B cell (primary cell): ENCODE measurements around the gene RFC1. TPM values are rescaled to one million over a fixed set of nuclear protein-coding genes. Genes with fewer than 3 reads are reported as not detected.
"Not testable (repeated sequence)": the region's sequence is repeated elsewhere in the genome, so short reads cannot be mapped to it uniquely, and the experiment has no call there.

Source experiments
- ATAC-seq: fragments of 200-7000 bp; cut with Tn5 transposase; one replicate; pipeline ENCODE4 v1.10.0; 2021; ENCODE audit warnings: low read depth, mild to moderate bottlenecking, moderate number of reproducible peaks, moderate library complexity
- CTCF ChIA-PET: fragments of 350-600 bp; sonication (Branson Sonifier 250); formaldehyde crosslinking; loops from one replicate; lab custom pipeline; 2021; ENCODE audit warnings: antibody characterized with exemption, inconsistent platforms; lab: Charles Lee
- POLR2A ChIA-PET: fragments of 350-600 bp; sonication (Branson Sonifier 250); formaldehyde crosslinking; loops from one replicate; lab custom pipeline; 2021; ENCODE audit warnings: antibody characterized with exemption; lab: Charles Lee
- DNase-seq: peaks from one replicate; pipeline ENCODE4 v3.0.0; 2013
- H2AFZ ChIP-seq: 2 replicates; pipeline ENCODE4 v1.6.1; 2012; ENCODE audit warnings: mild to moderate bottlenecking, low read depth, low read length; ENCODE audit not compliant: insufficient read depth, poor library complexity, severe bottlenecking
- H3K27ac ChIP-seq, 2 donors: 1 replicate in 1 of 2; 2 replicates in 1 of 2; pipeline ENCODE4 v1.5.1; 2012 to 2013; ENCODE audit warnings: low read length in 2 of 2, mild to moderate bottlenecking in 2 of 2, moderate library complexity in 1 of 2
- H3K27me3 ChIP-seq, 4 experiments: fragments of 200-600 bp in 1 of 4; sonication (generic) in 1 of 4; replicated peaks in 1 of 4; 1 replicate in 2 of 4; 2 replicates in 2 of 4; pipeline versions ENCODE4 v1.6.1 to v1.7.0; 2013 to 2016; ENCODE audit warnings: low read length in 3 of 4, mild to moderate bottlenecking in 2 of 4, mixed read lengths in 1 of 4, moderate library complexity in 1 of 4; ENCODE audit not compliant: insufficient read depth in 4 of 4, control insufficient read depth in 3 of 4; ENCODE audit errors: control extremely low read depth in 1 of 4
- H3K36me3 ChIP-seq, 2 experiments: replicated peaks in 1 of 2; 1 replicate in 1 of 2; 2 replicates in 1 of 2; pipeline versions ENCODE4 v1.6.1 to v1.7.1; 2013; ENCODE audit warnings: low read length in 1 of 2; ENCODE audit not compliant: insufficient read depth in 2 of 2, control insufficient read depth in 1 of 2; ENCODE audit errors: control extremely low read depth in 1 of 2, extremely low read depth in 1 of 2
- H3K4me1 ChIP-seq, 2 donors: fragments of 200-600 bp in 1 of 2; sonication (generic) in 1 of 2; 1 replicate in 1 of 2; 2 replicates in 1 of 2; pipeline versions ENCODE4 v1.5.1 to v1.6.1; 2013 to 2017; ENCODE audit warnings: low read length in 2 of 2; ENCODE audit not compliant: control insufficient read depth in 2 of 2, insufficient read depth in 2 of 2
- H3K4me2 ChIP-seq: replicated peaks from 2 replicates; pipeline ENCODE3; 2012; ENCODE audit warnings: mild to moderate bottlenecking, low read depth, low read length; ENCODE audit not compliant: poor library complexity, severe bottlenecking
- H3K4me3 ChIP-seq, 5 experiments: fragments of 200-600 bp in 1 of 5; sonication (generic) in 1 of 5; 1 replicate in 3 of 5; 2 replicates in 2 of 5; pipeline versions ENCODE4 v1.5.1 to v1.7.0; 2011 to 2016; ENCODE audit warnings: low read length in 4 of 5, mild to moderate bottlenecking in 4 of 5, low read depth in 2 of 5, control low read depth in 1 of 5, moderate library complexity in 1 of 5; ENCODE audit not compliant: insufficient read depth in 1 of 5; ENCODE audit errors: control extremely low read depth in 1 of 5, extremely low read depth in 1 of 5
- H3K79me2 ChIP-seq: fragments of 200-600 bp; sonication (generic); one replicate; pipeline ENCODE4 v1.6.0; 2016; ENCODE audit warnings: low read length; ENCODE audit not compliant: control insufficient read depth, insufficient read depth
- H3K9ac ChIP-seq: fragments of 200-600 bp; sonication (generic); 2 replicates; pipeline ENCODE4 v1.6.1; 2017; ENCODE audit warnings: mild to moderate bottlenecking, low read length, moderate library complexity
- H3K9me3 ChIP-seq, 3 donors: one replicate each; pipeline versions ENCODE4 v1.6.1 to v1.7.1; 2013; ENCODE audit warnings: low read length in 2 of 3; ENCODE audit not compliant: control insufficient read depth in 2 of 3, insufficient read depth in 1 of 3; ENCODE audit errors: control extremely low read depth in 1 of 3
- H4K20me1 ChIP-seq: 2 replicates; pipeline ENCODE4 v1.6.0; 2012; ENCODE audit warnings: mild to moderate bottlenecking, low read length; ENCODE audit not compliant: insufficient read depth, control insufficient read depth, poor library complexity, severe bottlenecking
- H3K27ac Mint-ChIP-seq: one replicate; pipeline ENCODE4 v1.8.0; 2021; ENCODE audit warnings: mixed read lengths
- H3K27me3 Mint-ChIP-seq: one replicate; pipeline ENCODE4 v1.8.0; 2021; ENCODE audit warnings: mixed read lengths
- H3K4me1 Mint-ChIP-seq: one replicate; pipeline ENCODE4 v1.8.0; 2021; ENCODE audit warnings: mixed read lengths
- H3K4me3 Mint-ChIP-seq: one replicate; pipeline ENCODE4 v1.8.0; 2021; ENCODE audit warnings: mixed read lengths
- H3K9me3 Mint-ChIP-seq: one replicate; pipeline ENCODE4 v1.8.0; 2022; ENCODE audit warnings: mixed read lengths; ENCODE audit not compliant: insufficient read depth
- CTCF ChIP-seq: fragments of 200-600 bp; IDR thresholded peaks from one replicate; pipeline ENCODE4 v1.8.0; 2022; ENCODE audit warnings: antibody characterized with exemption, mild to moderate bottlenecking
- EZH2 ChIP-seq: IDR thresholded peaks from 2 replicates; pipeline ENCODE4 v1.6.1; 2012; ENCODE audit warnings: borderline replicate concordance, low read depth, mild to moderate bottlenecking, moderate library complexity, low read length; ENCODE audit not compliant: insufficient read depth, poor library complexity, severe bottlenecking
- whole genome bisulfite sequencing: methylation state at CpG from one replicate; pipeline ENCODE4 v1.1.5; 2013; ENCODE audit warnings: missing lambda C conversion rate; ENCODE audit not compliant: insufficient coverage; 5-methylcytosine and 5-hydroxymethylcytosine counted together
- intact Hi-C: fragments of 100-400 bp; cut with micrococcal nuclease; formaldehyde crosslinking; loops from one replicate; pipeline ENCODE4 v1.10.0; 2022
- polyA plus RNA-seq: library from polyadenylated mRNA; depleted of rRNA; stranded (reverse); fragments of >200 nt; gene quantifications from 2 replicates; pipeline ENCODE4 v1.2.3, GENCODE V29; 2012
- total RNA-seq, 2 donors: library from RNA; stranded (reverse); fragments of 120-200 nt in 1 of 2; gene quantifications; 1 replicate in 1 of 2; 2 replicates in 1 of 2; pipeline versions ENCODE4 v1.2.3 to v1.2.4, GENCODE V29; 2013 to 2022

RFC1 gene
- total and polyA plus RNA-seq, 2 donors (not counting 1 experiment from before 2014, with no cell fraction given): 14.9 to 55.1 TPM

- DNase-seq: no peak
- Histone ChIP-seq H4K20me1 (no peaks in the 10 kb centered on the region), H3K27ac (no peak overlapping the region), H3K4me3 (no peak overlapping the region), H3K4me2 (no peak overlapping the region), H3K27me3 (no peaks in the 10 kb centered on the region), H2AFZ (no peak overlapping the region), H3K9ac (no peak overlapping the region), H3K79me2 (no peaks in the 10 kb centered on the region), H3K4me1 (no peaks in the 10 kb centered on the region), H3K9me3 (no peaks in the 10 kb centered on the region), H3K36me3 (peaks cover 0 to 9% of the 10 kb centered on the region in 2 experiments)
- ChIA-PET POLR2A (no interaction called here), CTCF (interaction anchor here (0.7 kb wide), 1 partner anchor 179 kb away, joined by 3 read pairs; no protein-coding TSS in a partner anchor)
- no peak for ATAC-seq
- Mint-ChIP-seq H3K9me3 (no peaks in the 10 kb centered on the region), H3K27me3 (no peaks in the 10 kb centered on the region), H3K4me1 (no peaks in the 10 kb centered on the region), H3K27ac (no peak overlapping the region), H3K4me3 (no peak overlapping the region)
- intact Hi-C loops: no loop called here
- 100% methylated on average over 5 of the region's 5 CpGs for WGBS
- TF ChIP-seq CTCF: no peak
- no peak for TF ChIP-seq EZH2
These were observed 86.7 kb downstream of the RFC1 start for GRCh38 chr4:39279416-39279815.

DNA sequence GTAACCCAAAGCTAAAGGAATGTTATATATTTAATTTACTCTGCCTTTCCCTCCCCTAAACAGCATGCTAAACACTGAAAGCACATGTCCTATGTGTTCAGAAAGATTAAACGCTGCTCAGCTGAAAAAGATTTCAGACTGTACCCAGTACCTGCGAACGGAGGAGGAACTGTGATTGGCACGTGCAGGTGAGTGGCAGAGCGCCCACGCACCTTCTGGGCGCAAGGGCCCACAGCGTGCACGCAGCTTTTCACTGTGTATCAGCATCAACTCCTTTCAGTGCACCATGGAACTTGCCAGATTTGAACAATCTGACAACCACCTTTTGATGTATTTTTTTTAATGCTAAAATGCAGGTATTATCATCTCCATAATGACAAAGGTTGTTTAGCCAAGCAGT is 87.7 kb downstream of the RFC1 start:
- no peak overlapping the region for H3K27ac ChIP-seq
- no peaks in the 10 kb centered on the region for H3K79me2 ChIP-seq
- no peaks in the 10 kb centered on the region for H3K4me1 Mint-ChIP-seq
- no peak overlapping the region for H3K9ac ChIP-seq
- no peaks in the 10 kb centered on the region for H3K27me3 ChIP-seq
- ATAC-seq (no peak), DNase-seq (no peak)
- H3K27me3 Mint-ChIP-seq: no peaks in the 10 kb centered on the region
- H4K20me1 ChIP-seq: no peaks in the 10 kb centered on the region
- TF ChIP-seq CTCF: no peak
- TF ChIP-seq EZH2: no peak
- intact Hi-C loops: no loop called here
- H3K36me3 ChIP-seq: peaks cover 0 to 16% of the 10 kb centered on the region in 2 experiments
- H3K4me1 ChIP-seq: no peaks in the 10 kb centered on the region
- no peak overlapping the region for H3K27ac Mint-ChIP-seq
- POLR2A ChIA-PET: no interaction called here
- CTCF ChIA-PET: interaction anchor here (0.8 kb wide), 1 partner anchor 750 kb away, joined by 3 read pairs; no protein-coding TSS in a partner anchor
- no peak overlapping the region for H3K4me3 Mint-ChIP-seq
- H3K4me3 ChIP-seq: no peak overlapping the region
- 95% methylated on average over 9 of the region's 9 CpGs for WGBS
- no peaks in the 10 kb centered on the region for H3K9me3 Mint-ChIP-seq
- H2AFZ ChIP-seq: no peak overlapping the region
- H3K4me2 ChIP-seq: no peak overlapping the region
- no peaks in the 10 kb centered on the region for H3K9me3 ChIP-seq

DNA sequence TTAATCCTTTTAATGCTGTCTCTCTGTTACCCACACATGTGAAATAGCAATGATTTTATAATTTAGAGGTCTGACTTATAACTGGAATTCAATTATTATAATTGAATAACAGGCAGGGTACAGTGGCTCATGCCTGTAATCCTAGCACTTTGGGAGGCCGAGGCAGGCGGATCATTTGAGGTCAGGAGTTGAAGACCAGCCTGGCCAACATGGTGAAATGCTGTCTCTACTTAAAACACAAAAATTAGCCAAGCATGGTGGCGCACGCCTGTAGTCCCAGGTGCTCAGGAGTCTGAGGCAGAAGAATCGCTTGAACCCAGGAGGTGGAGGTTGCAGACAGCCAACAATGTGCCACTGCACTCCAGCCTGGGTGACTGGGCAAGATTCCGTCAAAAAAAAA is 88.5 kb downstream of the RFC1 start:
- H3K4me3 Mint-ChIP-seq, H3K9ac ChIP-seq, H3K79me2 ChIP-seq, H3K4me1 Mint-ChIP-seq, H3K27ac Mint-ChIP-seq, H3K4me1 ChIP-seq, CTCF ChIA-PET, H3K4me3 ChIP-seq, H3K27me3 Mint-ChIP-seq, H3K4me2 ChIP-seq, H3K27me3 ChIP-seq, POLR2A ChIA-PET, ATAC-seq, H4K20me1 ChIP-seq, H3K27ac ChIP-seq, H2AFZ ChIP-seq, intact Hi-C loops, H3K9me3 ChIP-seq, H3K9me3 Mint-ChIP-seq, DNase-seq: not testable (repeated sequence)
- H3K36me3 ChIP-seq: peaks cover 0 to 24% of the 10 kb centered on the region in 2 experiments
- WGBS: 96% methylated on average over 5 of the region's 6 CpGs
